Stimulated activated CD4-positive, alpha-beta T cell treated with anti-CD3 and anti-CD28 coated beads, TNF-alpha, amount 100 ng/mL, for 1 hour (primary cell): ENCODE data around the gene STING1.
"Not testable (repeated sequence)": the region's sequence is repeated elsewhere in the genome, so short reads cannot be mapped to it uniquely, and the experiment has no call there.

Experiments used
- DNase-seq, 3 donors: peaks; one replicate each; pipeline ENCODE4 v3.0.0-alpha.2; 2020; ENCODE audit warnings: low read depth in 3 of 3, low spot score in 1 of 3

Gene STING1

GRCh38 chr5:139503036-139503817 lies 20.7 kb upstream of the STING1 start:
- DNase-seq: not testable (repeated sequence)

DNA sequence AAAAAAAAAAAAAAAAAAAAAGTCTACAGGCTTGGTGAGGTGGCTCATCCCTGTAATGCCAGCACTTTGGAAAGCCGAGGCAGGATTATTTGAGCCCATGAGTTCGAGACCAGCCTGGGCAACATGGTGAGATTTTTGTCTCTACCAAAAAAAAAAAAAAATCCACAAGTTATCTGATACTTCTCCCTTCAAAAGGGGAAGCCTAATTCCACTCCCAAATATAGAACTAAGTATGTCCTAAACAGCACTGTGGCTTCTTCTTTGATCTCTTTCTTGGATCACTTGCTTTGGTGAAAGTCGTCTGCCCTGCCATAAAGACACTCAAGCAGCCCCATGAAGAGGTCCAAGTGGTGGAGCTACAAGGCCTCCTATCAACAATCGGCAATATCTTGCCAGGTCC lies 18.8 kb upstream of the STING1 start:
- DNase-seq: no peak

- no peak for DNase-seq
These were observed 13.3 kb upstream of the STING1 start for GRCh38 chr5:139495638-139496435.

- DNase-seq: no peak
These were observed 12.3 kb upstream of the STING1 start for GRCh38 chr5:139494832-139495231.

DNA sequence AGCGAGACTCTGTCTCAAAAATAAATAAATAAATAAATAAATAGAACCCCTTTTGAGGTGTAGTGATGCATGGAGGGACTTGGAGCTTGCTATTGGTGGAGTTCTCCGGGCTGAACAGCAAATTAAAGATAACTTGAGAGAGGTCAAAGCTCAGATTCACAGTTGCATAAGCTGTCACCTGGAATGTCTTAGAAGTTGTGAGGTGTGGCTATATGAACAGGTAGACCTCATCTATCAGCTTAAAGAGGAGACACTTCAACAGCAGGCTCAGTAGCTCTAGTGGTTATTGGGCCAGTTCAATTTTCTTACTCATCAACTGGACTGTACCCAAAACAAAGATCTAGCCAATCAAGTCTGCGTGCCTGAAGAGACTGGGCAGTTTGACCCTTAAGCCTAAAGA lies 11.7 kb upstream of the STING1 start:
- no peak for DNase-seq

- DNase-seq: no peak
These were observed 10.2 kb upstream of the STING1 start for GRCh38 chr5:139492700-139493192.

GRCh38 chr5:139488260-139488659 lies 5.7 kb upstream of the STING1 start:
- DNase-seq: no peak

GRCh38 chr5:139486201-139486600 lies 3.6 kb upstream of the STING1 start:
- DNase-seq: no peak

DNA sequence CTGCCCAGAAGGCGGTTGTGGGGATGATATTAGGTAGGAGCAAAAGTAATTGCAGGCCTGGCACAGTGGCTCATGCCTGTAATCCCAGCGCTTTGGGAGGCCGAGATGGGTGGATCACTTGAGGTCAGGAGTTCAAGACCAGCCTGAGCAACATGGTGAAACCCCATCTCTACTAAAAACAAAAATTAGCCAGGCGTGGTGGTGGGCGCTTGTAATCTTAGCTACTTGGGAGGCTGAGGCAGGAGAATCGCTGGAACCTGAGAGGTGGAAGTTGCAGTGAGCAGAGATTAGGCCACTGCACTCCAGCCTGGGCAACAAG lies 291 bp upstream of the STING1 start:
- not testable (repeated sequence) for DNase-seq

DNA sequence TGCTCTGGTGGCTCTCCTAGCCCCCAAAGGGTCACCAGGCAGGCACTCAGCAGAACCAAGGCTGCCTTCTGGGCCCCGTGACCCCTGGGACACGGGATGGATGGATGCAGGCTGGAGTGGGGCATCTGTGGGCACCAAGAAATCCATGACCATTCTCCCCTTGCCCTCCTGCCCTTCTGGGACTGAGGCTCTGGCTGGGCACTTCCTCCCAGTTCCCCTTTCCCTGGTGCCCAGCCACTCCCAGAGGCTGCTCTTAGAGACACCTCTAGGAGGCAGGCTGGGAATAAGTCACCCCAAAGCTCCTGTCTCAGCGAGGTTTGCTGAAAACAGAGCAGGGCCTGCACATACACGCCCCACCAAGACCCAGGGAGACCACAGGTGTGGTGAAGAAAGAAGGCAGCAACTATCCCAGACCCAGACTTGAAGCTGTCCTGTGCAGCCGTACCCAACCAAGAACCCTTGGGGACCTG lies 943 bp downstream of the STING1 start:
- DNase-seq: no peak

- peak in 1 of 3 donors; percentile 28 for DNase-seq
These were observed 1.4 kb downstream of the STING1 start for GRCh38 chr5:139481122-139481533.

DNA sequence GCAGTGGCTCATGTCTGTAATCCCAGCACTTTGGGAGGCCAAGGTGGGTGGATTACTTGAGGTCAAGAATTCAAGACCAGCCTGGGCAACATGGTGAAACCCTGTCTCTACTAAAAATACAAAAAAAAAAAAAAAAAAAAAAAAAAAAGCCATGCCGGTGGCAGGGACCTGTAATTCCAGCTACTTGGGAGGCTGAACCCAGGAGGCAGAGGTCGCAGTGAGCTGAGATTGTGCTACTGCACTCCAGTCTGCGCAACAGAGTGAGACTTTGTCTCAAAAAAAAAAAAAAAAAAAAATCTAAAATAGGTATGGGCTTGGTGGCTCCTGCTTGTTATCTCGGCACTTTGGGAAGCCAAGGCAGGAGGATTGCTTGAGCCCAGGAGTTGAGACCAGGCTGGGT lies 2.8 kb downstream of the STING1 start:
- DNase-seq: not testable (repeated sequence)

- DNase-seq: not testable (repeated sequence)
These were observed 3.7 kb downstream of the STING1 start for GRCh38 chr5:139478657-139479423.

DNA sequence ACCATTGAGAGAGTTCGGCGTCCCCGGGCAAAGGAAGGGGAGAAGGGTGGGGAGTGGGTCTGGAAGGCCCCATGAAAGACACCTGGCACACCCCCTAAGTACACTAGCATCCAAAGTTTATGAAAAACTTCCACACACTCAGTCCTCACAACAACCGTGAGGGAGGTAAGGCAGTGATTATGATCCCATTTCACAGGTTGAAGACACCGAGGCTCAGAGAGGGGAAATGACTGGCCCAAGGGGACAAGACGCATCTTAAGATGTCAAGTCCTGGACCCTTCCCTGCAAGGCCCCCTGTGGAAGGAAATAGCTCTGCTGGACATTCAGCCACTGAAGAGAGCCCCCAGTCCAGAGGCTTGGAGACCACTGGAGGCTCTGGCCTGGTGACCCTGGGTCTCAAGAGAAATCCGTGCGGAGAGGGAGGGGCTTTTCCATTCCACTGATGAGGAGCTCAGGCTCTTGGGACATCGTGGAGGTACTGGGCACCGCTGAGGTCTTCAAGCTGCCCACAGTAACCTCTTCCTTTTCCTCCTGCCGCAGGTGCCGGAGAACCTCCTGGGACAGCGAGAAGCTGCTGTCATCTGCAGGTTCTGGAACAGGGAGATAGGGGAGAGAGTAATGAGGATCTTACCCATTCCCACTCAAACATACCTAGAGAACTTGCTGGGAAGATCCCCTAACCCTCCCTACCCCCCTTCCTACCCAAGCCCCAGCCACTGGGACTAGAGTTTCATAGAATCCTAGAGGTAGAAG lies 6.5 kb downstream of the STING1 start:
- no peak for DNase-seq

GRCh38 chr5:139474890-139475791 lies 7.4 kb downstream of the STING1 start:
- no peak for DNase-seq

- DNase-seq: no peak
These were observed 9.0 kb downstream of the STING1 start for GRCh38 chr5:139473565-139473964.

DNA sequence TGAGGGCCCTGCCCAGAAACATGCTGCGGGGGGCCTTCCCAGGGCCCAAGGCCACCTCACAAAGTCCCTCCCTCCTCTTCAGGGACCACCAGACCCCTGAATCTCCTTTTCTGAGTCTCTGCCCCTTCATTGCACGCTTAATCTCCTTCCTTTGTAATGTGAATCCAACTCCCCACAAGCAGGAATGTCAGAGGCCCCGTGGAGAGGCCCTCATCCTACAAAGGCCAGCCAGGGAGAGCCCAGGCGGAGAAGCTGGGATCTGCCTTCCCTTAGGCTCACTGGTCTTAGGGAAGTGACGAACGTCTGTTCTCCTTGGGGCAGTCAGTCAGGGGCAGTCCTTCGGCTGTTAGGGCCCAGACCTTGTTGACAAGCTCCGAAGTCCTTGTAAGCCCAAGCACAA lies 9.5 kb downstream of the STING1 start:
- no peak for DNase-seq

GRCh38 chr5:139472386-139473030 lies 10.1 kb downstream of the STING1 start:
- no peak for DNase-seq

GRCh38 chr5:139470821-139471300 lies 11.7 kb downstream of the STING1 start, which contains the start of gene SMIM33:
Gene SMIM33 (plus strand): TSS chr5:139471004. CDS start chr5:139471122, 118 bp downstream.
- no peak for DNase-seq
